Keratinocyte (primary cell): ENCODE results near the gene NUBP2. TPM values are rescaled to one million over a fixed set of nuclear protein-coding genes. Genes with fewer than 3 reads are reported as not detected.

Source experiments
- DNase-seq: peaks from one replicate; pipeline ENCODE4 v3.0.0-alpha.2; 2011; ENCODE audit warnings: low read depth, missing footprints, low spot score
- FAIRE-seq: peaks from 2 replicates; lab custom pipeline; 2011; peaks lifted over from hg19 to GRCh38; lab: Jason Lieb, UNC
- H2AFZ ChIP-seq: 2 replicates; pipeline ENCODE4 v1.6.0; 2012; ENCODE audit warnings: low read length, control low read depth, inconsistent platforms; ENCODE audit not compliant: control insufficient read depth
- H3K27ac ChIP-seq: 2 replicates; pipeline ENCODE4 v1.5.1; 2011; ENCODE audit warnings: low read length; ENCODE audit not compliant: control insufficient read depth, insufficient read depth
- H3K27me3 ChIP-seq: 3 replicates; pipeline ENCODE4 v1.6.0; 2011; ENCODE audit warnings: low read length; ENCODE audit not compliant: control insufficient read depth, insufficient read depth; ENCODE audit errors: extremely low read depth
- H3K36me3 ChIP-seq, 2 experiments: 2 replicates in 1 of 2; 3 replicates in 1 of 2; pipeline ENCODE4 v1.5.1; 2011; ENCODE audit warnings: low read length in 2 of 2, mild to moderate bottlenecking in 1 of 2; ENCODE audit not compliant: control insufficient read depth in 2 of 2, insufficient read depth in 2 of 2; ENCODE audit errors: extremely low read depth in 1 of 2
- H3K4me1 ChIP-seq: 3 replicates; pipeline ENCODE4 v1.5.1; 2011; ENCODE audit warnings: low read length; ENCODE audit not compliant: control insufficient read depth, insufficient read depth; ENCODE audit errors: extremely low read depth
- H3K4me2 ChIP-seq: 3 replicates; pipeline ENCODE4 v1.6.0; 2011; ENCODE audit warnings: low read depth, low read length; ENCODE audit not compliant: control insufficient read depth, insufficient read depth; ENCODE audit errors: extremely low read depth
- H3K4me3 ChIP-seq, 3 experiments: fragments of 200-600 bp in 1 of 3; sonication (generic) in 1 of 3; 2 replicates in 2 of 3; 3 replicates in 1 of 3; pipeline ENCODE4 v1.5.1; 2011 to 2016; ENCODE audit warnings: low read length in 3 of 3, mild to moderate bottlenecking in 3 of 3, control low read depth in 2 of 3, inconsistent platforms in 1 of 3, low read depth in 1 of 3, mixed read lengths in 1 of 3, mixed run types in 1 of 3, moderate library complexity in 1 of 3; ENCODE audit not compliant: control insufficient read depth in 2 of 3, insufficient read depth in 2 of 3; ENCODE audit errors: extremely low read depth in 1 of 3
- H3K79me2 ChIP-seq: 2 replicates; pipeline ENCODE4 v1.6.0; 2012; ENCODE audit warnings: low read length; ENCODE audit not compliant: control insufficient read depth, insufficient read depth
- H3K9ac ChIP-seq: 3 replicates; pipeline ENCODE4 v1.6.0; 2011; ENCODE audit warnings: low read length; ENCODE audit not compliant: control insufficient read depth, insufficient read depth; ENCODE audit errors: extremely low read depth
- H3K9me1 ChIP-seq: 3 replicates; pipeline ENCODE4 v1.6.0; 2011; ENCODE audit warnings: low read length; ENCODE audit not compliant: control insufficient read depth, insufficient read depth; ENCODE audit errors: extremely low read depth
- H3K9me3 ChIP-seq: 2 replicates; pipeline ENCODE4 v1.5.1; 2012; ENCODE audit warnings: low read depth, low read length; ENCODE audit not compliant: control insufficient read depth
- H4K20me1 ChIP-seq: 3 replicates; pipeline ENCODE4 v1.6.0; 2011; ENCODE audit warnings: low read length; ENCODE audit not compliant: control insufficient read depth, insufficient read depth; ENCODE audit errors: extremely low read depth
- CTCF ChIP-seq, 3 experiments: IDR thresholded peaks in 1 of 3; conservative IDR thresholded peaks in 1 of 3; optimal IDR thresholded peaks in 1 of 3; 2 replicates in 2 of 3; 3 replicates in 1 of 3; pipeline versions ENCODE3 to v1.5.1; 2011; ENCODE audit warnings: low read length in 3 of 3, mild to moderate bottlenecking in 3 of 3, moderate library complexity in 2 of 3, control low read depth in 1 of 3, inconsistent platforms in 1 of 3; ENCODE audit not compliant: insufficient read depth in 2 of 3; ENCODE audit errors: extremely low read depth in 1 of 3
- EZH2 ChIP-seq: IDR thresholded peaks from one replicate; pipeline ENCODE4 v1.6.1; 2012; ENCODE audit warnings: inconsistent platforms, mild to moderate bottlenecking, low read length, moderate library complexity
- dilution Hi-C: fragments of 300-500 bp; cut with MboI; formaldehyde crosslinking; loops from one replicate; pipeline ENCODE4 v1.7.0; 2020; ENCODE audit warnings: low sequenced_read_pairs; ENCODE audit not compliant: extremely low pct_ligation_motif_present
- polyA plus RNA-seq, 5 experiments: library from polyadenylated mRNA; depleted of rRNA in 3 of 5; stranded (reverse) in 3 of 5; stranded (forward) in 1 of 5; unstranded in 1 of 5; fragments of >200 nt; gene quantifications; 1 replicate in 1 of 5; 2 replicates in 3 of 5; 3 replicates in 1 of 5; pipeline versions ENCODE4 v1.2.1 to v1.2.3, GENCODE V29; 2011 to 2012; ENCODE audit warnings: missing spikeins in 2 of 5, low read depth in 1 of 5, low replicate concordance in 1 of 5

The NUBP2 gene
- polyA plus RNA-seq, 1 donor (not counting 4 experiments of a cell fraction or from before 2014, with no cell fraction given), result 24.4 TPM

GRCh38 chr16:1792836-1793577, 10.2 kb downstream of the NUBP2 start:
- Histone ChIP-seq H2AFZ (no peak overlapping the region), H3K9me1 (no peaks in the 10 kb centered on the region), H3K27me3 (no peaks in the 10 kb centered on the region), H3K79me2 (no peaks in the 10 kb centered on the region), H3K4me3 (no peak overlapping the region), H3K27ac (no peak overlapping the region), H3K4me1 (peaks cover 13% of the 10 kb centered on the region), H3K9me3 (peaks cover under 1% of the 10 kb centered on the region), H3K9ac (no peak overlapping the region), H3K36me3 (peaks cover 0 to 4% of the 10 kb centered on the region in 2 experiments), H4K20me1 (peaks cover 3% of the 10 kb centered on the region), H3K4me2 (no peak overlapping the region)
- no peak for TF ChIP-seq CTCF (optimal IDR thresholded peaks at IDR 0.05 in 1 of 3, IDR thresholded peaks at IDR 0.05 in 1 of 3, conservative IDR thresholded peaks at IDR 0.05 in 1 of 3; ENCODE audit: extremely low read depth in 1 of 3, insufficient read depth in 2 of 3, low read length in 3 of 3)
- TF ChIP-seq EZH2, result no peak
- dilution Hi-C loops, result no loop called here
- DNase-seq (no peak), FAIRE-seq (no peak)

- Histone ChIP-seq H3K9me1 (no peaks in the 10 kb centered on the region), H3K36me3 (no peaks in the 10 kb centered on the region), H4K20me1 (peaks cover 3% of the 10 kb centered on the region), H3K27ac (no peak within 1 kb of the TSS), H3K4me2 (no peak within 1 kb of the TSS), H3K27me3 (no peaks in the 10 kb centered on the region), H3K79me2 (no peaks in the 10 kb centered on the region), H3K4me3 (no peak within 1 kb of the TSS), H3K9ac (no peak within 1 kb of the TSS), H3K4me1 (peaks cover 7% of the 10 kb centered on the region), H3K9me3 (peaks cover 2% of the 10 kb centered on the region), H2AFZ (no peak within 1 kb of the TSS)
- TF ChIP-seq EZH2, result no peak
- no peak for TF ChIP-seq CTCF (optimal IDR thresholded peaks at IDR 0.05 in 1 of 3, IDR thresholded peaks at IDR 0.05 in 1 of 3, conservative IDR thresholded peaks at IDR 0.05 in 1 of 3; ENCODE audit: extremely low read depth in 1 of 3, insufficient read depth in 2 of 3, low read length in 3 of 3)
- FAIRE-seq (no peak), DNase-seq (no peak)
- dilution Hi-C loops, result no loop called here
Observed at GRCh38 chr16:1793578-1794220, 10.9 kb downstream of the NUBP2 start, which contains the start of gene IGFALS. Gene IGFALS (minus strand): TSS chr16:1793705. CDS start chr16:1793652, 53 bp downstream.
